GM06990 (cell line): ENCODE measurements around the gene GRK3.

ENCODE experiments used
- DNase-seq: peaks from one replicate; pipeline ENCODE4 v3.0.0-alpha.2; 2011; ENCODE audit not compliant: insufficient read length; ENCODE audit errors: extremely low read depth
- H3K27me3 ChIP-seq: replicated peaks from 2 replicates; pipeline ENCODE4 v1.6.0; 2011; ENCODE audit warnings: low read length; ENCODE audit not compliant: control insufficient read depth, insufficient read depth
- H3K36me3 ChIP-seq: 2 replicates; pipeline ENCODE4 v1.5.1; 2011; ENCODE audit warnings: low read length; ENCODE audit not compliant: control insufficient read depth, insufficient read depth
- H3K4me3 ChIP-seq: replicated peaks from 2 replicates; pipeline ENCODE4 v1.5.1; 2011; ENCODE audit warnings: low read depth, mild to moderate bottlenecking, control low read depth, low read length
- CTCF ChIP-seq: IDR thresholded peaks from 2 replicates; pipeline ENCODE4 v1.5.1; 2011; ENCODE audit warnings: low read length, control low read depth, mild to moderate bottlenecking, inconsistent platforms; ENCODE audit not compliant: insufficient read depth, poor library complexity, severe bottlenecking

Gene GRK3

GRCh38 chr22:25650833-25651232, 86.4 kb downstream of the GRK3 start:
- Histone ChIP-seq H3K27me3 (no peaks in the 10 kb centered on the region), H3K36me3 (no peaks in the 10 kb centered on the region), H3K4me3 (no peak overlapping the region)
- no peak for TF ChIP-seq CTCF
- DNase-seq: no peak

- no peaks in the 10 kb centered on the region for H3K27me3 ChIP-seq
- no peak overlapping the region for H3K4me3 ChIP-seq
- TF ChIP-seq CTCF: no peak
- H3K36me3 ChIP-seq: no peaks in the 10 kb centered on the region
- DNase-seq: no peak
Observed at GRCh38 chr22:25651332-25652085, 87.0 kb downstream of the GRK3 start.

GRCh38 chr22:25654676-25655075, 90.2 kb downstream of the GRK3 start:
- no peak overlapping the region for H3K4me3 ChIP-seq
- no peak for TF ChIP-seq CTCF
- no peaks in the 10 kb centered on the region for H3K27me3 ChIP-seq
- H3K36me3 ChIP-seq: no peaks in the 10 kb centered on the region
- DNase-seq: no peak

- peak; percentile 11 for DNase-seq
- TF ChIP-seq CTCF: no peak
- H3K4me3 ChIP-seq: no peak overlapping the region
- H3K36me3 ChIP-seq: no peaks in the 10 kb centered on the region
- H3K27me3 ChIP-seq: no peaks in the 10 kb centered on the region
Observed at GRCh38 chr22:25655371-25655935, 91.0 kb downstream of the GRK3 start.

- Histone ChIP-seq H3K27me3 (no peaks in the 10 kb centered on the region), H3K4me3 (no peak overlapping the region), H3K36me3 (no peaks in the 10 kb centered on the region)
- TF ChIP-seq CTCF: no peak
- peak; percentile 45 for DNase-seq
Observed at GRCh38 chr22:25656724-25657123, 92.2 kb downstream of the GRK3 start.
